Measurements from ENCODE around the gene NPY4R2.
"Not testable (repeated sequence)": the region's sequence is repeated elsewhere in the genome, so short reads cannot be mapped to it uniquely, and the experiment has no call there.

The NPY4R2 gene

GRCh38 chr10:47894571-47894970 lies 23.9 kb upstream of the NPY4R2 start:
- H3K4me1 ChIP-seq (ENCODE audit: control insufficient read depth, insufficient read depth, low read length); H3K27ac ChIP-seq (ENCODE audit: extremely low read depth, low read depth, low read length); CTCF ChIA-PET; H3K9me3 ChIP-seq (ENCODE audit: control insufficient read depth, insufficient read depth, low read depth, low read length); POLR2A ChIA-PET; H3K36me3 ChIP-seq (ENCODE audit: control insufficient read depth in 2 of 2, insufficient read depth in 1 of 2, low read length in 2 of 2); H3K4me3 ChIP-seq (ENCODE audit: low read depth, low read length): not testable (repeated sequence)
- TF ChIP-seq ZNF175 (tag by site-specific recombination; IDR thresholded peaks at IDR 0.05): peak; percentile 83; the same call in 1 of the 2 replicates
- TF ChIP-seq ZNF571 (tag by site-specific recombination; IDR thresholded peaks at IDR 0.05): peak; percentile 82; the same call in 1 of the 2 replicates
- 0 out of 2 replicates have a peak, but pooled peaks have one; percentile 53 for TF ChIP-seq ZNF501 (tag by site-specific recombination; IDR thresholded peaks at IDR 0.05)
- 0 out of 2 replicates have a peak, but pooled peaks have one; percentile 24 for TF ChIP-seq ZNF148 (tag by site-specific recombination; IDR thresholded peaks at IDR 0.05; ENCODE audit: borderline replicate concordance)
- TF ChIP-seq ZNF544 (tag by site-specific recombination; IDR thresholded peaks at IDR 0.05): 0 out of 2 replicates have a peak, but pooled peaks have one; percentile 49
- TF ChIP-seq ZNF473 (tag by site-specific recombination; IDR thresholded peaks at IDR 0.05): peak; percentile 86; the same call in 1 of the 2 replicates
- TF ChIP-seq ZNF776 (tag by site-specific recombination; IDR thresholded peaks at IDR 0.05; ENCODE audit: borderline replicate concordance): 0 out of 2 replicates have a peak, but pooled peaks have one; percentile 31
- peak; percentile 17; the same call in 1 of the 2 replicates for TF ChIP-seq ZNF266 (tag by site-specific recombination; IDR thresholded peaks at IDR 0.05; ENCODE audit: low read depth)
- peak; percentile 95 for TF ChIP-seq ZNF311 (tag by site-specific recombination; IDR thresholded peaks at IDR 0.05; ENCODE audit: borderline replicate concordance)
- 0 out of 2 replicates have a peak, but pooled peaks have one; percentile 73 for TF ChIP-seq ZNF114 (tag by site-specific recombination; IDR thresholded peaks at IDR 0.05)
- TF ChIP-seq ZNF398 (tag by site-specific recombination; IDR thresholded peaks at IDR 0.05): peak; percentile 29; the same call in 1 of the 2 replicates
- 0 out of 2 replicates have a peak, but pooled peaks have one; percentile 72 for TF ChIP-seq ZNF521 (tag by site-specific recombination; IDR thresholded peaks at IDR 0.05)

GRCh38 chr10:47897813-47898212 lies 20.6 kb upstream of the NPY4R2 start:
- POLR2A ChIA-PET: not testable (repeated sequence)

GRCh38 chr10:47909333-47909732 lies 9.1 kb upstream of the NPY4R2 start:
- H3K4me3 ChIP-seq (ENCODE audit: low read depth, low read length); H3K36me3 ChIP-seq (ENCODE audit: control insufficient read depth in 2 of 2, insufficient read depth in 1 of 2, low read length in 2 of 2); POLR2A ChIA-PET; H3K9me3 ChIP-seq (ENCODE audit: control insufficient read depth, insufficient read depth, low read depth, low read length); CTCF ChIA-PET; H3K4me1 ChIP-seq (ENCODE audit: control insufficient read depth, insufficient read depth, low read length); H3K27ac ChIP-seq (ENCODE audit: extremely low read depth, low read depth, low read length): not testable (repeated sequence)

More at GRCh38 chr10:47897813-47898212, 20.6 kb upstream of the NPY4R2 start:
- CTCF ChIA-PET; H3K4me1 ChIP-seq (ENCODE audit: control insufficient read depth, insufficient read depth, low read length); H3K9me3 ChIP-seq (ENCODE audit: control insufficient read depth, insufficient read depth, low read depth, low read length); H3K36me3 ChIP-seq (ENCODE audit: control insufficient read depth in 2 of 2, insufficient read depth in 1 of 2, low read length in 2 of 2); H3K4me3 ChIP-seq (ENCODE audit: low read depth, low read length); H3K27ac ChIP-seq (ENCODE audit: extremely low read depth, low read depth, low read length): not testable (repeated sequence)

- H3K27ac ChIP-seq (ENCODE audit: extremely low read depth, low read depth, low read length); POLR2A ChIA-PET; H3K4me1 ChIP-seq (ENCODE audit: control insufficient read depth, insufficient read depth, low read length); CTCF ChIA-PET; H3K4me3 ChIP-seq (ENCODE audit: low read depth, low read length); H3K36me3 ChIP-seq (ENCODE audit: control insufficient read depth in 2 of 2, insufficient read depth in 1 of 2, low read length in 2 of 2); H3K9me3 ChIP-seq (ENCODE audit: control insufficient read depth, insufficient read depth, low read depth, low read length): not testable (repeated sequence)
Measured at GRCh38 chr10:47910486-47910885, 8.0 kb upstream of the NPY4R2 start.

- H3K36me3 ChIP-seq (ENCODE audit: control insufficient read depth in 2 of 2, insufficient read depth in 1 of 2, low read length in 2 of 2); CTCF ChIA-PET; H3K4me3 ChIP-seq (ENCODE audit: low read depth, low read length); H3K27ac ChIP-seq (ENCODE audit: extremely low read depth, low read depth, low read length); H3K4me1 ChIP-seq (ENCODE audit: control insufficient read depth, insufficient read depth, low read length); H3K9me3 ChIP-seq (ENCODE audit: control insufficient read depth, insufficient read depth, low read depth, low read length); POLR2A ChIA-PET: not testable (repeated sequence)
Measured at GRCh38 chr10:47914052-47914451, 4.4 kb upstream of the NPY4R2 start.

- H3K9me3 ChIP-seq (ENCODE audit: control insufficient read depth, insufficient read depth, low read depth, low read length); H3K4me1 ChIP-seq (ENCODE audit: control insufficient read depth, insufficient read depth, low read length); POLR2A ChIA-PET; H3K4me3 ChIP-seq (ENCODE audit: low read depth, low read length); H3K27ac ChIP-seq (ENCODE audit: extremely low read depth, low read depth, low read length); H3K36me3 ChIP-seq (ENCODE audit: control insufficient read depth in 2 of 2, insufficient read depth in 1 of 2, low read length in 2 of 2); CTCF ChIA-PET: not testable (repeated sequence)
Measured at GRCh38 chr10:47915849-47916548, 2.5 kb upstream of the NPY4R2 start.

- H3K27ac ChIP-seq (ENCODE audit: extremely low read depth, low read depth, low read length); CTCF ChIA-PET; H3K9me3 ChIP-seq (ENCODE audit: control insufficient read depth, insufficient read depth, low read depth, low read length); POLR2A ChIA-PET; H3K4me1 ChIP-seq (ENCODE audit: control insufficient read depth, insufficient read depth, low read length); H3K36me3 ChIP-seq (ENCODE audit: control insufficient read depth in 2 of 2, insufficient read depth in 1 of 2, low read length in 2 of 2); H3K4me3 ChIP-seq (ENCODE audit: low read depth, low read length): not testable (repeated sequence)
Measured at GRCh38 chr10:47920610-47921009, 2.1 kb downstream of the NPY4R2 start.

Measured in HEK293 (cell line).